Fibroblast of villous mesenchyme (primary cell): Measurements from ENCODE around the gene ZNF100. TPM values are rescaled to one million over a fixed set of nuclear protein-coding genes. Genes with fewer than 3 reads are reported as not detected.
"Not testable (repeated sequence)": the region's sequence is repeated elsewhere in the genome, so short reads cannot be mapped to it uniquely, and the experiment has no call there.

Experiments used
- DNase-seq: peaks from one replicate; pipeline ENCODE4 v3.0.0-alpha.2; 2010; ENCODE audit warnings: low read depth
- H3K4me3 ChIP-seq: 2 replicates; pipeline ENCODE4 v1.5.1; 2011; ENCODE audit warnings: low read depth, mild to moderate bottlenecking, low read length
- CTCF ChIP-seq: IDR thresholded peaks from 2 replicates; pipeline ENCODE4 v1.5.1; 2012; ENCODE audit warnings: low read depth, mild to moderate bottlenecking, low read length; ENCODE audit not compliant: insufficient read depth
- total RNA-seq: library from RNA; depleted of rRNA; stranded (reverse); fragments of >200 nt; gene quantifications from 2 replicates; pipeline ENCODE4 v1.2.3, GENCODE V29; 2012

The ZNF100 gene
- total RNA-seq: 2.3 and 5.6 TPM in 2 replicates

GRCh38 chr19:21767065-21767800, at the start of gene ZNF100:
ZNF100 (minus strand) TSS chr19:21767579; CDS start chr19:21767429, 150 bp downstream.
- H3K4me3 ChIP-seq: peak within 1 kb of the TSS; percentile 94
- TF ChIP-seq CTCF: no peak
- DNase-seq: peak; percentile 89

- DNase-seq: no peak
- no peak for TF ChIP-seq CTCF
- H3K4me3 ChIP-seq: no peak overlapping the region
Observed at GRCh38 chr19:21812448-21812847, 45.1 kb upstream of the ZNF100 start.

GRCh38 chr19:21808400-21809000, 41.1 kb upstream of the ZNF100 start:
- not testable (repeated sequence) for DNase-seq, H3K4me3 ChIP-seq

GRCh38 chr19:21789466-21790085, 22.2 kb upstream of the ZNF100 start:
- no peak for DNase-seq
- H3K4me3 ChIP-seq: no peak overlapping the region
- TF ChIP-seq CTCF: no peak

- no peak for TF ChIP-seq CTCF
- H3K4me3 ChIP-seq: no peak overlapping the region
- no peak for DNase-seq
Observed at GRCh38 chr19:21786936-21787335, 19.6 kb upstream of the ZNF100 start.

- not testable (repeated sequence) for H3K4me3 ChIP-seq
Observed at GRCh38 chr19:21775792-21776191, 8.4 kb upstream of the ZNF100 start.

GRCh38 chr19:21766705-21767064, 694 bp downstream of the ZNF100 start:
- not testable (repeated sequence) for DNase-seq
- peak overlapping the region; percentile 94 for H3K4me3 ChIP-seq

More at GRCh38 chr19:21775792-21776191, 8.4 kb upstream of the ZNF100 start:
- not testable (repeated sequence) for DNase-seq

- TF ChIP-seq CTCF: no peak
- no peak overlapping the region for H3K4me3 ChIP-seq
- DNase-seq: no peak
Observed at GRCh38 chr19:21765151-21765550, 2.2 kb downstream of the ZNF100 start.

GRCh38 chr19:21761547-21761946, 5.8 kb downstream of the ZNF100 start:
- not testable (repeated sequence) for H3K4me3 ChIP-seq, DNase-seq
